ENCODE measurements around the gene TNFRSF4.
"Not testable (repeated sequence)": the region's sequence is repeated elsewhere in the genome, so short reads cannot be mapped to it uniquely, and the experiment has no call there.

TNFRSF4 gene

DNA sequence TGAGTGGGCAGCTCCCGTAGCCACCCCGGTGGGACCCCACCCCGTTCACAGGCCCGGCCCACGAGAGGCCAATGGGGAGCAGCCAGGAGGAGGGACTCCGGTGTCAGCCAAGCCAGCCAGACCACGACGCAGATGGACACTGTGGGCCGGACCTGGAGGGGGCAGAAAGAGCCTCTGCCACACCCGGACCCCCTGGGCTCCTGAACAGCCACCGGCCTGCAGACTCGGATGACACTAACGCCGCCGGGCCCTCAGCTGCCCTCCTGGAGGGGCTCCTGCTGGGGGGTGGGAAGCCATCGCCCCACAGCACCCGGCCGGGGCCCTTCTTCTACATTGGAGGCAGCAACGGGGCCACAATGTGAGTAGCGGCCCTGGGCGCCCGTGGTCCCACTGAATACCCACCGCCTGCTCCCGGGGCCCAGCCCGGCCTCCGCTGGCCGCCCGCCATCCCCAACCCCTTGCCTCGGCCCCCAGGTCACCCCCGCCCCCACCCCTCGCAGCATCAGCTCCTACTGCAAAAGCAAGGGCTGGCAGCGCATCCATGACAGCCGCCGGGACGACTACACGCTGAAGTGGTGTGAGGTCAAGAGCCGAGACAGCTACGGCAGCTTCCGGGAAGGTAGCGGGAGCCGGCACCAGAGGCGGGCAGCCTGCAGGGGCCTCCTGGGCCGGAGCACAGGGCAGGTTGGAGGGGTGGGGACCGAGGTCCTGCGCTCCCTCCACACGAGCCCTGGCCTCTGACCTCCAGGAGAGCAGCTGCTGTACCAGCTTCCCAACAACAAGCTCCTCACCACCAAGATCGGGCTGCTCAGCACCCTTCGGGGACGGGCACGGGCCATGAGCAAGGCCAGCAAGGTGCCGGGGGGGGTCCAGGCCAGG, 33.7 kb downstream of the TNFRSF4 start:
- DNase-seq = no peak

DNA sequence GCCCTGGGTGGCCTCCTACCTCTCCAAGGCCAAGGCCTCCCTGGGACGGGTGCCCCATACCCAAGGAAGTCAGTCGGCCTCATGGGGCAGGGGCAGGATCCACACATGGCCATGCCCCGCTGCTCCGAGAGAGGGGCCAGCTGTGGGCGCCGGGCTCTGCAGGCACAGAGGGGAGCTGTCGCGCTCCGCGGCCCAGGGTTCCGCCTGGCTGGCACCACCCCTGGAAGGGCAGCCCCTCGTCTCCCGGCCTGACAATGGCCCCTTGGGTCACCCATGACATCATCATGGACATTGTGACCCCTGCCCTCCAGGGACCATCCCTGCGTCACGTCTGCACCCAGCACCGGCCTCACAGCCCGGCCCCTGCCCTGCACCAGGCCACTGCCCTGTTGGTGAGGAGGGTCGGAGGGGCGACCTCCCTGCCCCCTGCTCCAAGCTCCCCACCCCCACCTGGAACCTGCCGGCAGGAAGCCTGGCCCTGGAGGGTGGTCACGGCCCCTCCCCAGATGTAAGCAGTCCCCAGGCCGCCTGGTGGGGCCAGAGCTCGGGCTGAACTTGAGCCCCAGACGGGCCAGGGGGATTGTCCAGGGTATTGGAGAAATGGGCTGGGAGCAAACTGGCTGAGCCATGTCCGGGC, 34.5 kb downstream of the TNFRSF4 start:
- no peak for DNase-seq

DNA sequence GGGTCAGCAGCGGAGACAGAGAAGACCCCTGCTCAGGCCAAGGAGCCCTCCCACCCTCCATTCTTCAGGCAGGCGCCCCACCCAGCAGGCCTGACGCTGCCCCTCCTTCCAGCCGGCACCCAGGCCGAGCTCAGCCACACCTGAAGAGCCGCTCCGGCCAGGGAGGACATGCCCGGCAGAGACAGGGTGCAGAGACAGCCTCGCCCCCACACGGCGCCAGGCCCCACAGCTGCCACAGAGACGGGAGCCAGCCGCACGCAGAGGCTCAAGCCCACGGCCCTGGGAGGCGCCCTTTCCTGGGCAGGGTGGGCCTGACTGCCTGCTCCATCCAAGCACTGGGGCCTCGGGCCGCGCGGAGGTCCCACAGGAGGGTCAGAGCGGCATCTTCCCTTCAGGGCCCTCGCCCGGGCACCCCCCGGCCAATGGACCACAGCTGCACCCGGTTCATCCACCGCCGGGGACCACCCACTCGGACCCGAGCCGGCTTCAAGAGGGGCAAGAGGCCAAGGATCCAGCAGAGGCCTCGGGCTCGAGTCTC, 35.1 kb downstream of the TNFRSF4 start:
- DNase-seq = no peak

DNA sequence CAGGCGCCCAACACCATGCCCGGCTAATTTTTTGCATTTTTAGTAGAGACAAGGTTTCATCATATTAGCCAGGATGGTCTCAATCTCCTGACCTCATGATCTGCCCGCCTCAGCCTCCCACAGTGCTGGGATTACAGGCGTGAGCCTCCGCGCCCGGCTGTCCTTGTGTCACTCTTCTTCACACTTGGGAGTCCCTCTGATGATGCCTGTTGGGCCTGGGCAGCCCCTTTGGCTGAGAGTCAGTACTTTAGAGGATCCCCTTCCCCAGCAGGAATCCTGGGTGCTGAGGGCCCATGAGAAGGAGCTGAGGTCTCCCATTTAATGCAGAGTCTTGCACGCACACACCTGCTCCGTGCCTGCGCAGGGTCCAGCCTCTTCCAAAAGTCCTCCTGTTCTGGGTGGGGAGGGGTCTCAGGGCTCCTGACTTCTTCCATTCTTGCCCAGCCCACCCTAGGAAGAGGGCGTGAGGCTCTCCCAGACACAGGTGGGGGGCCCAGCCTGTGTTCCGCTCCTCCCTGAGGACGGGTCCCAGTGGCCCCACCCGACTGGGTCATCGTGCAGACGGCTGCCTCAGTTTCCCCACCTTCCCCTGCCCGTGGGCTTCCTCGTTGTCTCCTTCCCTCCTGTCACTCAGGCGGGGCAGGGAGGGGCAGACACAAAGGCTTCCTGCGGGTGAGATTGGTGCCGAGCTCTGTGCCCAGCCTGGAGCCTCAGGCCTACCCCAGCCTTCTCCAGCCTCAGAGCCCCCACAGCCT, 36.3 kb downstream of the TNFRSF4 start:
- no peak for DNase-seq

DNA sequence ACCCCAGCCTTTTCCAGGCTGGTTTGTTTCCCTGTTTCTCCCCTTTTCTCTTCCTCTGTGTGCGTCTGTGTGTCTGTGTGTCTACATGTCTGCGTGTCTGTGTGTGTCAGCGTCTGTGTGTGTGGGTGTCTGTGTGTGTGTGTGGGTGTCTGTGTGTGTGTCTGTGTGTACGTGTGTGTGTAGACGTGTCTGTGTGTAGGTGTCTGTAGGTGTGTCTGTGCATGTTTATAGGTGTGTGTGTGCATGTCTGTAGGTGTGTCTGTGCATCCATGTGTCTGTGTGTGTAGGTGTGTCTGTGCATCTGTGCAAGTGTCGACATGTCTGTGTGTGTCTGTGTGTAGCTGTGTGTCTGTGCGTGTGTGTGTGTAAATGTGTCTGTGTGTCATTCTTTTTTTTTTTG, 37.0 kb downstream of the TNFRSF4 start:
- DNase-seq = no peak

DNA sequence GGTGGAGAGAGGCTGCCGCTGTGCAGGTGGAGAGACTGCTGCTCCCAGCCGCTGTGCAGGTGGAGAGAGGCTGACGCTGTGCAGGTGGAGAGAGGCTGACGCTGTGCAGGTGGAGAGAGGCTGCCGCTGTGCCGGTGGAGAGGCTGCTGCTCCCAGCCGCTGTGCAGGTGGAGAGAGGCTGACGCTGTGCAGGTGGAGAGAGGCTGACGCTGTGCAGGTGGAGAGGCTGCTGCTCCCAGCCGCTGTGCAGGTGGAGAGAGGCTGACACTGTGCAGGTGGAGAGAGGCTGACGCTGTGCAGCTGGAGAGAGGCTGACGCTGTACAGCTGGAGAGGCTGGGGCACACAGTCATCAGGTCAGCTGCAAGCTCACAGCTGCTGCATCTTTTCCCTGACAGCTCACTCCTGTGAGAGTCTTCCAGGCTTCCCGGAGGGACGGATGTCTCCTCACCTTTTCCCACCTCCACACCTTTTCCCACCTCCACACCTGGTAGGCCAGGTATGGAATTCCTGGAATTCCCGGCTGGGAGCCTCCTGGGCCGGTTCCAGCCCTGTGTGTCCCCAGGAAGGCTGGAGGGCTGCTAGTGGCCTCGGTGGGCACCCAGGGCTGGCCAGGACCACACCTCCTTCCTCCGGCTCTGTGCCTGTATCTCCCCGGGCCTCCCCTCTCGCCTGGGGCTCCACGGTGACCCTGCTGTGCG, 37.7 kb downstream of the TNFRSF4 start:
- DNase-seq = not testable (repeated sequence)

DNA sequence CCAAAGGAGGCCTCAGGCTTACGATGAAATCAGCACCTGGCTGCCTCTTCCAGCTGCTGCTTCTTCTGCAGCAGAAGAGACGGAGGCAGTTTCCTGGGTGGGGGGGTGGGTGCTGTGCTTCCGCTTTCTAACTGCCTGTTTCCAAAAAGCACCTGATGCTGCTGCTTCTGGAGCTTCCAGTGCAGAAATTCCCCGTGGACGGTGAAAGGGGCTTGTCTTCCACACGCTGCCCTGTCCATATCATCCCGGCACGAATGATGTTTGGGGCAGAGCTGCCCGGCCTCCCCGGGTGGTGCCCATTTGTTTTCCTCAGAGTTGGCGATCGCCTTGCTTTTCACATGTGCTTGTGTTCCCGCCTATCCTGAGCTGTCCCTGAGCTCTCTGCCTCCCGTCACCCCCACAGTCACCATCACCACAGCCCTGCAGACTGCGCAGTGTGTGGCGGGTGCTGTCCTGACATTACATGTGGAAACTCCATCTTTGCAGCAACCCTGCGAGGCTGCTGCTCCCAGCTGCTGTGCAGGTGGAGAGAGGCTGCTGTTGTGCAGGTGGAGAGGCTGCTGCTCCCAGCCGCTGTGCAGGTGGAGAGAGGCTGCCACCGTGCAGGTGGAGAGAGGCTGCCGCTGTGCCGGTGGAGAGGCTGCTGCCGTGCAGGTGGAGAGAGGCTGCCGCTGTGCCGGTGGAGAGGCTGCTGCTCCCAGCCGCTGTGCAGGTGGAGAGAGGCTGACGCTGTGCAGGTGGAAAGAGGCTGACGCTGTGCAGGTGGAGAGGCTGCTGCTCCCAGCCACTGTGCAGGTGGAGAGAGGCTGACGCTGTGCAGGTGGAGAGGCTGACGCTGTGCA, 38.5 kb downstream of the TNFRSF4 start:
- no peak for DNase-seq

DNA sequence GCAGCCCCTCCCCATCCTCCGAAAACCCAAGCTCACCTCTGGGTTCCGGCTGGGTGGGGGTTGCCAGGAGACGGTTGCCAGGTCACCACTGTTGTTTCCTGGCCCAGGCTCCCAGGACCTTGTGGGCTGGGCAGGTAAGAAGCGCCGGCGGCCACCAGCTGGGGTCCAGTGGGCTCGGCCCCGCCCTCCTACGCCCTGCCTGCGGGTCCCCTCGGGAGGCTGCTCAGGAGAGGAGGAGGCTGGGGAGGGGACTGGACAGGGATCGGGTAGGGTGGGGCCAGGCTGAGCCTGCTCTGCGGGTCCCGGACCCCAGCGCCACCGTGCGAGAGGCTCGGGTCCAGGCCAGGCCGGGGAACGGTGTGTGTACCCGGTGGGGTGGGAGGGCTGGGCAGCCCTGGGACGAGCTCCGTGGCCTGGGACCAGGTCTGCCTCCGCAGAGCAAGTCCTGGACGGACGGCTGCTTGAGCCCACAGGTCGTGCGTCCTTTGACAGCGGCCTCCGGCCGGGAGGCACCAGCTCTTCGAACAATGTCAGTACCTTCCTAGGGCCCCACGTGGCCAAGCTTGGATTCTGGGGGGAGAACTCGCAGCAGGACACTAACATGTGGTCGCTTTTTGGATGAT, 40.0 kb downstream of the TNFRSF4 start, which contains the start of gene TTLL10:
TTLL10 (plus strand) TSS at position 88 of the 623 bp plus-strand sequence. CDS start 5,336 bp downstream, outside the sequence.
- peak in 1 of 4 experiments; percentile 43 for DNase-seq

DNA sequence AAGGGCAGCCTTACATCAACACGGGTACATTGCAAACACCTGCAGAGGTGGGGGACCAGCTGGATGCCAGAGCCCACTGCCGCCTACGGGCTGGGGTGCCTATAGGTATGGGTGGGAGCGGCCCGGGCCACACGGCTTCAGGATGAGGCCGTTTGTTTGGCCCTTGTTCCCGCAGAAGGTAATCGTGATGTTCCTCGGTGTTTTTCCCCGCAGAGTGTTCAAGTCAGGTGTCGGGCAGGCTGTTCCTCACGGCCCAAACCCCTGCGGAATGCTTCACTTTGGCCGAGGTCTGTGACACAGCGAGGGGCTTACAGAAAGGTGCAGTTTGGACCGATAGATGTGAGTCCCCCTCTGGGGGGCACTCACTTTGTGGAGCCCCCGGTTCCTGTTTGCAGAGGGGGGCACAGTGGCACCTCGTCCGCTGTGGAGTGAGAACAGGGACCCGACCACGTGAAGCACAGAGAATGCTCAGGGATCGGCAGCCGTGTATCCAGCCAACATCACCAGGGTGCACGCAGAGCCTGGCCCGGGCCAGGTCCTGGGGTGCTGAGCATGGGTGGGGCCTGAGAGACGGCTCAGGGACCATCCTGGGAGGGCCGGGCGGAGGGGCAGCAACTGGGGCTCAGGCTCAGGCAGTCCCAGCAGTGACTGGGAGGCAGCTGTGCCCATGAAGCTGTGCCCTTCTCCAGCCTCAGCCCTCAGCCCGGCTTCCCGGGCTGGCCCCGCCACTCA, 40.7 kb downstream of the TNFRSF4 start:
- no peak for DNase-seq

DNA sequence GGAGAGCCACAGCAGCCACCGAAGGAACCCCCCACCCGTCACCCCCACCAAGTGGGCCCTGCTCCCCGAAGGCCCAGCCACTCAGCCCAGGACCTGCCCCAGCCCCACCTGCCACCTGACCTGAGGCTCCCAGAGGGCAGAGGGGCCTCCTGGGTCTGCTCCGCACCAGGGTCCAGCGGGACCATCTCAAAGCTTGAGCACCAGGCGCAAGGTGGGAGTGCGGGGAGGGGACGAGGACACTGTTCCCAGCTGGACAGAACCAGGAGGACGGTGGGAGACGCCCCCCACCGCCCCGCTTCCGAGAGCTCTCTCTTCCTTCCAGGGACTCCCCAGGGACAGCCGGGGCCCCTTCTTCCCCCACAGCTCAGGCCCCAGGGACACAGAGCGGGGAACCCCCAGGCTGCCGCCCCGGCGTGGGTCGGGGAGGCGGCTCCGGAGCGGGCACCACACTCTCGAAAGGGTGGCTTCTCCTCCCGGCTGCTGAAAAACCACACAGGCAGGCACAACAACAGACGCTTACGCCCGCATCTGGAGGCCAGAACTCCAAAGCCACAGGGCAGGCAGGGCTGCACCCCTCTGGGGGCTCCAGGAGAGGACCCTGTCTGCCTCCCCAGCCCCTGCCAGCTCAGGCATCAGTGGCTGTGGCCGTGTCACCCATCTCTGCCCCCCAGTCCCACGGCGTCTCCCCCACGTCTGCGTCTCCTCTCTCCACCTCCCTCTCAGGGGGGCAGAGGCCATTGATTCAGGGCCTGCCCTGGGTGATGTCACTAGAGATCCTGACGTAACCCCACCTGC, 42.2 kb downstream of the TNFRSF4 start:
- DNase-seq = no peak

DNA sequence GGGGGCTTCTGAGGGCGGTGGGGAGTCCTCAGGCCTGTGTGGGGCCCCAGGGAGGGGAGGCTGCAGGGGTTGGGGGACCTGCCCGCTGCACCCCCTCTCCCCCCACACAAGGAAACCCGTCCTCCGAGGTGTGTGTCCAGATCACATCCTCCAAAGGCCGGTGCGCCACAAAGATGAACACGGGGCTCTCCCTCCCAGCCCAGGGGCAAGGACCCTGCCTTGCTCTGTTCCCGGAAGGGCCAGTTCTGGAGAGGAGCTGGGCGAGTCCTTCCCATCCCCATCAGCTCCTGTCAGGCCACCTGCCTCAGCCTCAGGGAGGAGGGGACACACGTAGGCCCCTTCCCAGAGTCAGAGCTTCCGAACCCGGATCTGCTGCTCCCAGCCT, 42.8 kb downstream of the TNFRSF4 start:
- DNase-seq = no peak

DNA sequence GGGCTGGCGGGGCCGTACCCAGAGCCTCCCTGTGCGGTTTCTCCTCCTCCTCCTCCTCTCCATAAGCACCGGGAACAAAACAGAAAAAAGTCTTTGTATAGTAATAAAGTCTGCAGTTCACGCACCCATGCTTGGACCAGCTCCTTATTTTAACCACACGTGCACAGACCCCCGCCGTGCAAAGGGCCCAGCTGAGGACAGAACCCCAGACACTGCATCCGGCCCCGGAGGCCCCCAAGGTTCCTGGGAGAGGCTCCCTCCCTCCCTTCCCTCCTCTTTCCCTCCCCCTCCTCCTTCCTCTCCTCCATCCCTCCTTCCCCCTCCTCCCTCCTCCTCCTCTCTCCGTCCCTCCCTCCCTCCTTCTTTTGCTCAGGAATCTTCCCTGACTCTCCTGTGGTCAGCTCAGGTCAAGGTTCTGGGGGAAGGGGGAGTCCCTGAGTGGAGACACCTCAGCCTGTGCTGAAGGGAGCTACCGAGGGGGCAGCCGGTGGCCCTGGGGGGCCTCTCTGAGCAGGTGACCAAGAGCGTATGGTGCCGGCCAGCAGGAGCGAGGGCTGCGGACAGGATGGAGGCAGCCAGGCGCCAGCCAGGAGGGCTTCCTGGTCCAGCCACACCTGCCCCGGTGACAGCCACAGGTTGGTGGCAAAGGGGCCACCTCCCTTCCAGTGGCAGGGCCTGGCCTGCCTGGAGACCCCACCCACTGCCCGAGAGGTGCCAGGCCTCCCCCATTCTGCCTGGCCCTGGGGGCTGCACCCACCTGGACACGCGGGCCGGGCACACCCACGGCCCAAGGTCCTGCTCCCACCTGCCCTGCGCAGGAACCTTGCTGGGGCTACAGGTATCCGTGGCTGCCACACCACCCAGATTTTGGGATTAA, 43.5 kb downstream of the TNFRSF4 start:
- no peak for DNase-seq

DNA sequence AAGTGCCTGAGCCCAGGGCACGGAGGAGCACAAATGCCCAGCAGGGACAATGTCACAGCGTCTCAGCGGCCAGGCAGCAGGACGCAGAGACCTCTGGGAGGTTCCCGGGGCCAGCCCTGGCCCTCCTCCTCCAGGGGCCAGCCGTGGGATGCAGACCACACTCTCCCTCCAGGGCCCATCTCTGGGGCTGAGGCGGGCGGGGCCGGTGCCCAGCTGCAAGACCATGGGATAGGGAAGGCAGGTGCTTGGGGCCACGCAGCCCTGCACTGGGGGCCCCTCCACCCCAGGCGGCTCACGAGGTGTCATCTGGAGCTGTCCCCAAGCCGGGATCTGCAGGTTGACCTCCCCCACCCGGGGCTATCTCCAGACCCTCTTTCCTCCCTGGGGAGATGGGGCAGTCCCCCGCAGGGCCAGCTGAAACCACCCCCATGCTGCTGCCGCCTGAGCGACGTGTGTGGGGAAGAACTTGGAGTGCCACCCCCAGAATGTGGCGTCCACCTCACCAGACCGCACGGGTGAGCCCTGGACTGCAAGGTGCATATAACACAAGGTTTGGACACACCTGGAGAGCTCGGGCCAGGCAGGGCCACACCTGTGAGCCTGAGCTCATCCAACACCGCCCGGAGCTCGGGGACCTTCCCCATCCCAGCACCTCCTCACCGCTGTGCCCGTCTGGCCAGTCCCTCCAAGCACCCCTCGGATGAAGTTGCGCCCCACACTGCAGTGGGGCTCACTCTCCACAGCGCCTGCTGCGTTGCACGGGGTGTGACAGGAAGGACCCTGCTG, 44.3 kb downstream of the TNFRSF4 start:
- no peak for DNase-seq

DNA sequence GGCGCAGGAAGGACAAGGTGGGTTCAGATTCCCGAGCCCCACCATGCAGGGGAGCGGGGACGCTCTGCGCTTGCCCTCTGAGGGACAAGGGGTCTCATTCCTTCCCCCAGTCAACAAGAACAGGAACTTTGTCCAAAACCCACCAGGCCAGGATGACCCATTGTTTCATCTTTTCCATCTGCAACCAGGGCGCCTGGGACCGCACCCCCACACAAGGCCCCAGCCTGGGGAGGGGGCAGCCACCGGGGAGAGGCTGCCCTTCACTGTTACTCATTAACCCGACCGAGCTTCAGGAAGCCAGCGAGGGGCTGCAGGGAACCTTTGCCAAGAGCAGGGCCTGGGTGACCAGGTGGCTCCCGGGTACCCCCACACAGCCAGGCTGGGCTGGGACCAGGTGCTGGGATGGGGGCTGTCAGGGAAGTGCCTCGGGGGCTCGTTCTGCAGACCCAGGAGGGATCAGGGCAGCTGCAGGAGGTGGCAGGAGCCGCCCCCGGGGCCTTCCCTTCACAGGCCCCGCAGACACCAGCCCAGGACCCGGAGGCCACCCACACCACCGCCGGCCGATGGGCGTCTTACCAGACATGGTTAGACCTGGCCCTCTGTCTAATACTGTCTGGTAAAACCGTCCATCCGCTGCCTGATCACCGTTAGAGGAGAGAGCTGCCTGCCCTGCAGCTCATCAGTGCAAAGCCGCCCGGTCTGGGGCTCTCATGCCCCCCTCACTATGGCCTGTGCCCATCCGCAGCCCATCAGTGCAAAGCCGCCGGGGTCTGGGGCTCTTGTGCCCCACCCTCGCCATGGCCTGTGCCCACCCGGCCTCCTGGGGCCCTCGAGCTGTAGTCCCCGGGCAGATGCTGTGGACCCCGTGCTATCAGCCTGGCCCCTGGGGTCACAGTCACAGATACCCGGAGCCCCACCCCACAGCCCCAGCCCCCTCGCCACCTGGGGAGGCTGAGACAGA, 45.2 kb downstream of the TNFRSF4 start:
- DNase-seq = no peak

DNA sequence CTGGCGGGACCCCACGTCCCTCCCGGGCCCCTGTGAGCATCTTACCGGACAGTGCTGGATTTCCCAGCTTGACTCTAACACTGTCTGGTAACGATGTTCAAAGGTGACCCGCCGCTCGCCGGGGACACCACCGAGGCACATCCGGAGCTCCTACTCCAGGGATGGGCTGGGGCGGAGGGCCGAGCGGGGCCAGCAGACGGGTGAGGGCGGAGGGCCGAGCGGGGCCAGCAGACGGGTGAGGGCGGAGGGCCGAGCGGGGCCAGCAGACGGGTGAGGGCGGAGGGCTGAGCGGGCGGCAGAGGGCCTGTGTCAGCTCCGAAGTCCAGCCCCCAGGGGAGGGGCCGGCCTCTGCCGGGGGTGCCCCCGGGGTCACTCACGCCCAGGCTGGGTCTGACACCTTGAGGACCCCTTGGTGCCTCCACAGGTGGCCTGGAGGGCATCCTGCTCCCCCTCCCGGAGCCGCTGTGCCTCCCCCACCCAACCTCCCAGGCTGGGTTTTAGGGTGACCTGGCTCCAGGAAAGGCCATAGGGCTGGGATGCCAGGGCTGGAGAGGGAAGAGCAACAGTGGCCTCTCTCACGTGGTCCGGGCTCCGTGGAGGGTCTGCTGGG, 46.0 kb downstream of the TNFRSF4 start:
- no peak for DNase-seq

DNA sequence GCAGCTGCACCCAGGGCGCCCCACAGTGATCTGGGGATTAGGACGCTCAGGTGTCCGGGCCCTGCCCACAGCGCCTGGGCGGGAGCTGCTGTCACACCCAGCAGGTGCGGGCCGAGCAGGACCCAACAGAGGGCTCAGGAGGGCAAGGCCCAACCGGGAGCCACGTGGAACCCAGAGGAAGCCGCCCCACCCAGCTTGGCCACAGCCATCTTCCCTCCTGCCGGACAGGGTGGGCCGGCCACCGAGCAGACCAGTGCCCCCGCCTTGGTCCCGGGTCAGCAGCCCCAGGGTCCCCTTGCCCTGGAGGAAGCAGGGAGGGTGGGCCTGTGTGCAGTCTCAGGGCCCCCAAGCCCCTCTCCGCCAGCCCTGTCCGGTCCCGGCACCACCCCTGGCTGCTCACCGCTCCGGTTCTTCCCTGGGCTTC, 46.5 kb downstream of the TNFRSF4 start:
- no peak for DNase-seq
